IPS-18c (cell line): ENCODE measurements around the gene SHLD1.
"Not testable (repeated sequence)": the region's sequence is repeated elsewhere in the genome, so short reads cannot be mapped to it uniquely, and the experiment has no call there.

ENCODE experiments used
- H3K4me3 ChIP-seq: 2 replicates; pipeline ENCODE4 v1.7.0; 2013; ENCODE audit warnings: low read depth, mild to moderate bottlenecking, low read length, moderate library complexity; ENCODE audit not compliant: insufficient read depth
- H3K9me3 ChIP-seq: one replicate; pipeline ENCODE4 v1.6.1; 2013; ENCODE audit warnings: mild to moderate bottlenecking, low read length, moderate library complexity; ENCODE audit not compliant: control insufficient read depth, insufficient read depth

SHLD1 gene

DNA sequence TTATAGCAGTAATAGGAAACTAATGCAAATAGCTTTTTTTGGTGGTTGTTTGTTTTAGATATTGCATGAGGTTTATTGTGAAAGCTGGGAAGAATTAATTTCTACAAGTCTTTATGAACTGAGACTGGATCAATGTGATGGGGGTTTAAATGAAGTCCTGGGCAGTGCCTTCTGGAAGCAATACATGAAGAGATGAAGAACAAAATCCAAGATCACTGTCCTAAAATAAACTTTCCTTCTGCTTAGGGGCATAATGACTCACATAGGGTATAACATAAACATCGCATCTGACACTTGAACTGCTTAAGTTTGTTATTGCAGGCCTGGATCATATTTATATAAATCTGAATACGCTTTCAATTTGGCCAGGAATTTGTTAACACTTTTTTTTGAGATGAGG lies 20.9 kb upstream of the SHLD1 start:
- Histone ChIP-seq H3K4me3 (no peak overlapping the region), H3K9me3 (peaks cover under 1% of the 10 kb centered on the region)

DNA sequence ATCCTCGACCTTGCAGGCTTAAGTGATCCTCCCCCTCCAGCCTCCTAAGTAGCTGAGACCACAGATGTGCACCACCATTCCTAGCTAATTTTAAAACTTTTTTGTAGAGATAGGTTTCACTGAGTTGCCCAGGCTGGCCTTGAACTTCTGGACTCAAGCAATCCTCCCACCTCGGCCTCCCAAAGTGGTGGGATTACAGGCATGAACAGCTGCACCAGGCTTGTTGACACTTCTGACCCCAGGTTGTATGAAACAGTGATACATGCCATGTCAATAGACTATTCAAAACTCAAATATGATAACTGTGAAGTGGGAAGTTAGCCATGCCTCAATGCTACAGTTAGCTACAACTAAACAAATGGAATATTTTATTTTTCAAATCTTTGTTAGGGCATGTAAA lies 20.1 kb upstream of the SHLD1 start:
- Histone ChIP-seq H3K4me3 (no peak overlapping the region), H3K9me3 (no peaks in the 10 kb centered on the region)

DNA sequence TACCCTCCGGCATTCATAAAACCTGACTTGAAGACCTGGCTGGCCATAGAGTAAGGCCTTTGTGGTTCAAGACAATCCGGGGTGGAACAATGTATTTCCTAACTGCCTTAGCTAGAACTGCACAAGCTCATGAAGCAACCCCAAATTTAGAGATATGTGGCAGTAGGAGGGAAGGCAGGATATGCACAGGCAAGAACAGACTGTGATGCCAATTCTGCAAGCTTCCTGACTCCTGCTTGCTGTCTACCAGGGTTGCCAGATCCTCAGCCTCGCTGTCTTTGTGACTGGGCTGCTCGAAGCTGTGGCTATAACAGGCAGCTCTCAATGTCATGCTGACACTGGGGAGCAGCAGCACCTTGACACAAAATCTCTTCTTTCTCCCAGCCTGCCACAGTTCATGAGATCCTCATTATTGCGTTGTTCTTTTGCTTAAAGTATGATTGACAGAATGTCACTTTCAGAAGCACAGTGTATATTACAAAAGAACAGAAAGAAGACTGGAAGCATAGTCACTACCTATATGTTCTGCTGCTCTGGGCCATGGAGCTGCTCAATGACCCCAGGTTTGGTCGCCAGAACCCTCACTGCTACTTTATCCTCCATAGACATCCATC lies 18.3 kb upstream of the SHLD1 start:
- H3K4me3 ChIP-seq = no peak overlapping the region
- no peaks in the 10 kb centered on the region for H3K9me3 ChIP-seq

- H3K9me3 ChIP-seq = no peaks in the 10 kb centered on the region
- H3K4me3 ChIP-seq = no peak overlapping the region
Observed at GRCh38 chr20:5734602-5735001, 15.6 kb upstream of the SHLD1 start.

- no peak overlapping the region for H3K4me3 ChIP-seq
- no peaks in the 10 kb centered on the region for H3K9me3 ChIP-seq
Observed at GRCh38 chr20:5735845-5736510, 14.2 kb upstream of the SHLD1 start.

- Histone ChIP-seq H3K9me3 (no peaks in the 10 kb centered on the region), H3K4me3 (no peak overlapping the region)
Observed at GRCh38 chr20:5737619-5737953, 12.6 kb upstream of the SHLD1 start.

- no peak overlapping the region for H3K4me3 ChIP-seq
- H3K9me3 ChIP-seq = no peaks in the 10 kb centered on the region
Observed at GRCh38 chr20:5737966-5738365, 12.2 kb upstream of the SHLD1 start.

- not testable (repeated sequence) for H3K9me3 ChIP-seq, H3K4me3 ChIP-seq
Observed at GRCh38 chr20:5740643-5741042, 9.6 kb upstream of the SHLD1 start.

GRCh38 chr20:5741089-5741488 lies 9.1 kb upstream of the SHLD1 start:
- Histone ChIP-seq H3K4me3 (no peak overlapping the region), H3K9me3 (no peaks in the 10 kb centered on the region)

GRCh38 chr20:5742041-5742440 lies 8.2 kb upstream of the SHLD1 start:
- no peaks in the 10 kb centered on the region for H3K9me3 ChIP-seq

DNA sequence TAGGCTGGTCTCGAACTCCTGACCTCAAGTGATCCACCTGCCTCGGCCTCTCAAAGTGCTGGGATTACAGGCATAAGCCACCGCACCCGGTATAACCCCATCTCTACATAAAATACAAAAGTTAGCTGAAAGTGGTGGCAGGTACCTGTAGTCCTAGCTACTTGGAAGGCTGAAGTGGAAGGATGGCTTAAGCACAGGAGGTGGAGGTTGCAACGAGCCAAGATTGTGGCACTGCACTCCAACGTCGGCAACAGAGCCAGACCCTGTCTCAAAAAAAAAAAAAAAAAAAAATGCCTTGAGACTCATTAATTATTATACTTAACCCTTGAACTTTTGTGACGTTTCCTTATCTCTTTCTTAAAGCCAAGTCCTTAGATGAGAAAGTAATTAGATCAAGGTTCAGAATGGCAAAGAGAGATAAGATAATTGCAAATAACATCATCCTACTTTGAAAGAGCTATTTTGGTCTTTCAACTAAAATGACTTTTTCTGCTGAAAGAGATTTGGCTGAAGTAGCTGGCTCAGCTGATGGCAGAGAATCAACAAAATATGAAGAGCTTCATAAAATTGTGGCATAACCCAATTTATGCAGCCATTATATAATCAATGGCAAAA lies 4.7 kb upstream of the SHLD1 start:
- H3K4me3 ChIP-seq = no peak overlapping the region

More at GRCh38 chr20:5742041-5742440, 8.2 kb upstream of the SHLD1 start:
- no peak overlapping the region for H3K4me3 ChIP-seq

DNA sequence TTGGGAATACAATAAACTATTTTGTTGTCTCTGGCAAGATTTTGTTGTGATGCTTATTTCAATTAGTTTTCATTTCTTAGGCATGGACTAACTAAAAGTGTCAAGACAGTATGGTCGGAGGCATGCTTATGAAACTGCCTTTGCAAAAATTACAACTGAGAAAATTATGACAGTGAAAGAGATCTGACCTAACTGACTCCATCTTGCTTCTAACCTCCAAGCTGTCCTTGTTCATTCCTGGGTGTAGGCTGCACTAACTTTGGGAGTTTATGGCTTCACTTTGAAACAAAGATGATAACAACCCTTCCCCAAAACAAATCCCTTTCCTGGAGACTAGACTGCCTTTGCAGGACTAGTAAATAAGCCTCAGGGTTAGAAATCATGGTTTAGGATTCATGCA lies 4.1 kb upstream of the SHLD1 start:
- Histone ChIP-seq H3K9me3 (peaks cover 2% of the 10 kb centered on the region), H3K4me3 (no peak overlapping the region)

More for the DNA sequence above, 4.7 kb upstream of the SHLD1 start:
- H3K9me3 ChIP-seq = peaks cover 2% of the 10 kb centered on the region

DNA sequence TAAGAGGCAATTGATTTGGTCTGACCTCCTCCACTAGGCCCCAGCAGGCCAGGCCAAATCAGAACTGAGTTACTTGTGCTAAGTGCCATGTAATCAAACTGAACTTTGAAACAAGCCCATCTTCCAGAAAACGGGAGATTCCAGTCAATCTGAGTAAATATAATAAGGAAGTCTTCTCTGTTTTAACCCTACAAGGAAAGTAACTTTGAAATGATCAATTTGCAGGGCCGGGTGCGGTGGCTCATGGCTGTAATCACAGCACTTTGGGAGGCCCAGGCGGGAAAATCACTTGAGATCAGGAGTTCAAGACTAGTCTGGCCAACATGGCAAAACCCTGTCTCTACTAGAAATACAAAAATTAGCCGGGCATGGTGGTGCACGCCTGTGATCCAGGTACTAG lies 2.0 kb upstream of the SHLD1 start:
- no peak overlapping the region for H3K4me3 ChIP-seq
- peaks cover 2% of the 10 kb centered on the region for H3K9me3 ChIP-seq

- H3K9me3 ChIP-seq, H3K4me3 ChIP-seq: not testable (repeated sequence)
Observed at GRCh38 chr20:5749512-5749951, 669 bp upstream of the SHLD1 start.

- Histone ChIP-seq H3K9me3 (peaks cover 2% of the 10 kb centered on the region), H3K4me3 (no peak overlapping the region)
Observed at GRCh38 chr20:5751856-5752255, 1.7 kb downstream of the SHLD1 start.

- H3K9me3 ChIP-seq = peaks cover 2% of the 10 kb centered on the region
- H3K4me3 ChIP-seq = no peak overlapping the region
Observed at GRCh38 chr20:5753814-5754213, 3.6 kb downstream of the SHLD1 start.

DNA sequence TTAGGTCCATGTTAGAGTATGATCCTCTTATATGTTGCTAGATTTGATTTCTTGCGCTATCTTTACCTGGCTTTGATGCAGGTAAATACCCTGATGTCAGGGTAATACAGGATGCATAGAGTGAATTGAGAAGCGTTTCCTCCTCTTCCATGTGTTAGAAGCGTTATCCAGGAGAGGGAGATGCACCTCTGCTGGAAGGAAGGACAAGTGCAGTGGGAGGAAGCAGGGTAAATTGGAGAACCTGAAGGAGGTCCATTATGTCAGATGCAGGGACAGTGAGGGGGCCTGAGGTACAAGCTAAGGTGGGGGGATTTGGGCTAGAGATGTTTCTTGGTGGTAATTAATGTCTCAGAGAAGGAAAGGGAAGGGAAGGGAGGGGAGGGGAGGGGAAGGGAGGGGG lies 7.7 kb downstream of the SHLD1 start:
- no peak overlapping the region for H3K4me3 ChIP-seq

GRCh38 chr20:5766085-5766764 lies 16.0 kb downstream of the SHLD1 start:
- no peak overlapping the region for H3K4me3 ChIP-seq
- H3K9me3 ChIP-seq = no peaks in the 10 kb centered on the region

More for the DNA sequence above, 7.7 kb downstream of the SHLD1 start:
- no peaks in the 10 kb centered on the region for H3K9me3 ChIP-seq
